ENCODE results near the gene TEX12. TPM values are rescaled to one million over a fixed set of nuclear protein-coding genes. Genes with fewer than 3 reads are reported as not detected.

Gene TEX12
- total RNA-seq, 3 donors from 2014 or later = 0.52 to 0.80 (median 0.60) TPM

DNA sequence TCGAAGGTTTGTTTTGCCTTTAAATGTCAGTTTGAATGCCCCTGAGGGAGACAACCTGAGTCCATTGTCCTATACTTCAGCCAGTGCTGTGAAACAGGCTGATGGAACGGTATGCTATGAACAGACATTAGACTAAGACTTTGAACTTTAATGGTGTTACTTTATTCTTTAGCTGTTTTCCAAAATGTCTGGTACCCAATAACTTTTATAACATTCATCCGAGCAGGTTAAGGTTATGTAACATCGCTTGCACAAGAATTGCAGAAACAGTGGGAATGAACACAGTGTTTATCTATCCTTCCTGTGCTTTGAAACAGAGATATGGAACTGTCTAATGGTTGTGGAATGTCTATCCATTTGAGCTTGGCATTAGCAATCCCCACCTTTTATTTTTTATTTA, 46.6 kb downstream of the TEX12 start:
- Histone ChIP-seq H3K4me1 (ENCODE audit: low read depth) (no peaks in the 10 kb centered on the region), H3K4me3 (no peak overlapping the region), H3K9me3 (no peaks in the 10 kb centered on the region), H3K36me3 (ENCODE audit: low read depth) (no peaks in the 10 kb centered on the region)
- no peak for DNase-seq
- intact Hi-C loops (cut with DNase I, micrococcal nuclease) = loop anchor here in 1 of 2 donors (10.0 kb wide), 1 partner anchor 1081 kb away; no protein-coding TSS in a partner anchor
- TF ChIP-seq, protein P1, sequence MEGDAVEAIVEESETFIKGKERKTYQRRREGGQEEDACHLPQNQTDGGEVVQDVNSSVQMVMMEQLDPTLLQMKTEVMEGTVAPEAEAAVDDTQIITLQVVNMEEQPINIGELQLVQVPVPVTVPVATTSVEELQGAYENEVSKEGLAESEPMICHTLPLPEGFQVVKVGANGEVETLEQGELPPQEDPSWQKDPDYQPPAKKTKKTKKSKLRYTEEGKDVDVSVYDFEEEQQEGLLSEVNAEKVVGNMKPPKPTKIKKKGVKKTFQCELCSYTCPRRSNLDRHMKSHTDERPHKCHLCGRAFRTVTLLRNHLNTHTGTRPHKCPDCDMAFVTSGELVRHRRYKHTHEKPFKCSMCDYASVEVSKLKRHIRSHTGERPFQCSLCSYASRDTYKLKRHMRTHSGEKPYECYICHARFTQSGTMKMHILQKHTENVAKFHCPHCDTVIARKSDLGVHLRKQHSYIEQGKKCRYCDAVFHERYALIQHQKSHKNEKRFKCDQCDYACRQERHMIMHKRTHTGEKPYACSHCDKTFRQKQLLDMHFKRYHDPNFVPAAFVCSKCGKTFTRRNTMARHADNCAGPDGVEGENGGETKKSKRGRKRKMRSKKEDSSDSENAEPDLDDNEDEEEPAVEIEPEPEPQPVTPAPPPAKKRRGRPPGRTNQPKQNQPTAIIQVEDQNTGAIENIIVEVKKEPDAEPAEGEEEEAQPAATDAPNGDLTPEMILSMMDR (IDR thresholded peaks at IDR 0.05) = no peak
- ATAC-seq = no peak

DNA sequence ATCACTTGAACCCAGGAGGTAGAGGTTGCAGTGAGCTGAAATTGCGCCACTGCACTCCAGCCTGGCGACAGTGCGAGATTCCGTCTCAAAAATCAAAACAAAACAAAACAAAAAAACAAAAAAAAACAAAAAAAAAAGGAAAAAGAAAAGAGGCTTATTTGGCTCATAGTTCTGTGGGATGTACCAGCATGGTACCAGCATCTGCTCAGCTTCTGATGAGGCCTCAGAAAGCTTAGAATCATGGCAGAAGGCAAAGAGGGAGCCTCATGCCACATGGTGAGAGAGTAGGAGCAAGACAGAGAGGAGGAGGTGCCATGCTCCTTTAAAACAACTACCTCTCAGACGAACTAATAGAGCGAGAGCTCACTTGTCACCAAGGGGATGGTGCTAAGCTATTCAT, 48.4 kb downstream of the TEX12 start:
- ATAC-seq (no peak), DNase-seq (no peak)
- TF ChIP-seq, protein P1 (IDR thresholded peaks at IDR 0.05) = no peak
- no peaks in the 10 kb centered on the region for H3K4me1 ChIP-seq (ENCODE audit: low read depth)
- intact Hi-C loops (cut with DNase I, micrococcal nuclease) = loop anchor here (5.0 to 10.0 kb wide), 2 partner anchors 67 to 1079 kb away; no protein-coding TSS in a partner anchor
- no peak overlapping the region for H3K4me3 ChIP-seq
- H3K36me3 ChIP-seq (ENCODE audit: low read depth) = no peaks in the 10 kb centered on the region
- no peaks in the 10 kb centered on the region for H3K9me3 ChIP-seq

DNA sequence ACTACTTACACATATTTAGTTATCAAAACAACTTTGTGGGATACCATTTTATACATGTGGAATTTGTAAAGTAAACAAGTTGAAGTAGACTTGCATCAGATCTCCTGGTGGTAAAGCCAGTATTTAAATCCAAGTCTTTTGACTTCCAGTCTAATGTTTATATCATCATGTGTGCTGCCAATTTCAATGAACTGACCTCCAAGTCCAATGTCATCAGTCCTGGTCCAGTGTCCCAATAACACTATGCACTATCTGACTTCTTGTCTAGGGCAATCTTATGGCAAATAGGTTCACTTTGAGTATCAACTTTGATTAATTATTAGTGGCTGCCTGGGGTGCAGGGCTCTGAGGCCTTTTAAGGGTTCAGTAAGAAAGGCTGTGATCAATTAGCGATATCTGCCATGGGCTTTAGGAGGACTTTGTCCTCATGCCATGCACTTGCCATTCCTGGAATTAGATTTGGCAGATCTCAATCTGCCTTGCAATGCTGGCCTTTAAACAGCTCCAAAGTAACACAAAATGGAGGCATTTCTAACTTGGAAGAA, 49.5 kb downstream of the TEX12 start:
- no peaks in the 10 kb centered on the region for H3K9me3 ChIP-seq
- TF ChIP-seq, protein P1 (IDR thresholded peaks at IDR 0.05) = no peak
- H3K4me1 ChIP-seq (ENCODE audit: low read depth) = no peaks in the 10 kb centered on the region
- ATAC-seq (no peak), DNase-seq (no peak)
- H3K36me3 ChIP-seq (ENCODE audit: low read depth) = no peaks in the 10 kb centered on the region
- intact Hi-C loops (cut with DNase I, micrococcal nuclease) = loop anchor here (5.0 to 10.0 kb wide), 2 partner anchors 66 to 1078 kb away; no protein-coding TSS in a partner anchor
- no peak overlapping the region for H3K4me3 ChIP-seq

DNA sequence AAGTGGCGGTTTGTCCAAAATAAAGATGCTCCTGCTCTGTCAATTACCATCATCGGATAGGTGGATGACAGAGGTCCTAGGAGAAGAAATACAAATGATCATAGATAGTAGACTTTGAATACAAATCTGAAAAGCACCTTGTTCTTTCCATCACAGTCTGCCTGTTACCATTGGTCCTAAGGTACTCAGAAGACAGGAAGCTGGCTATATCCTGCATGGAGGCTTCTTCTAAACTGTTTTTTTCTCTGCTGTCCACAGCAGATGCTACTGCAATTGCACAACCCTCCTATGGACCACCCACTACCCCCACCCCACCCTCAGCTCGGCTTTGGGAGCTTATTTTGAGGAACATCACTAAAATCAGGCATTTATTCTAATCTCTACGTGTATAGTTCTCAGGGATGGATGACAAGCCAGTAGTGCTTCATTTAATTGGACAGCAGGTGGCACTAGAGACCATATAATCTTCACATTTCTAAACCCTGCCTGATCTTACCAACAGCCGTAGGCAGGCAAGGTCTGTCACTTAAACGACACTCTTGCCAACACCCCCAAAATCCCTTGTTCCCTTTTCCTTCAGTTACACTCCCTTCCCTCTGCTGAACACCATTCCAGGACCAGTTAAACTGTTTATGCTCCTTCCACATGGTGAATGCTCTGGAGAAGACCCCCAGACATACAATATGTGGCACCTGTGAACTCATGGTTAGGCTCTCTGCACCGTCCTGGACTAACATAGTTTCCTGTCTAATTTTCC, 52.5 kb downstream of the TEX12 start:
- intact Hi-C loops (cut with DNase I, micrococcal nuclease) = loop anchor here (2.0 to 10.0 kb wide), 3 partner anchors 61 to 1075 kb away; no protein-coding TSS in a partner anchor
- Histone ChIP-seq H3K9me3 (no peaks in the 10 kb centered on the region), H3K4me1 (ENCODE audit: low read depth) (no peaks in the 10 kb centered on the region), H3K4me3 (no peak overlapping the region), H3K36me3 (ENCODE audit: low read depth) (no peaks in the 10 kb centered on the region)
- peak in 1 of 3 donors; percentile 65 for DNase-seq
- TF ChIP-seq, protein P1 (IDR thresholded peaks at IDR 0.05) = peak; percentile 38
- ATAC-seq = peak; percentile 97

DNA sequence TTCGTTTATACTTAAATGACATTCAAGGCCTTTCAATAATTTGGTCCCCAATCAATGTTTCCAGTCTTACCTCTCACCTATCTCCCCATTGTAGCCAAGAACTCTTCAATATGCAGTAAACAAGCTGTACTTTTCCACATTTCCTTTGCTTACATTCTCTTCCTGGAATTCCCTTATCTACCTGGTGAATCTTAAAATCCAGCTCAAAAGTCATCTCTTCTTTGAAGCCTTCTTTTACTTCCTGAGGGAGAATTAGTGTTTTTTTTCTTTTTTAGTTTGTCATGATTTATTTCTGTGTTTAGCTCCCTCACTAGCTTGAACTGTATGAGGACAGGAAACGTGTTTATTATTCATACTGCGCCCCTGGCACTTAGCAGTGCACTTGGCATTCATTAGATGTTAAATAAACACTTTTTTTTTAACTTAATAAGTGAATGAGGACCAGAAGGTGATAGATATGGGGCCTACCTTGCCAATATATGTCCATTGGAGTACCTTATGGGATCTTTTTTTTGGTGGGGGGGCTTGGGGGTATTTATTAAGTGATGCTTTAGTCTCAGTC, 54.2 kb downstream of the TEX12 start:
- H3K4me3 ChIP-seq = no peak overlapping the region
- ATAC-seq = no peak
- no peak for DNase-seq
- H3K9me3 ChIP-seq = no peaks in the 10 kb centered on the region
- intact Hi-C loops (cut with DNase I, micrococcal nuclease) = no loop called here
- no peaks in the 10 kb centered on the region for H3K4me1 ChIP-seq (ENCODE audit: low read depth)
- H3K36me3 ChIP-seq (ENCODE audit: low read depth) = no peaks in the 10 kb centered on the region
- TF ChIP-seq, protein P1 (IDR thresholded peaks at IDR 0.05) = no peak

Other genes starting within 250 kb of the TEX12 start
- 10 to 100 TPM in 1 of 3 donors, 1 to 10 TPM in 2; 3.2 to 12.8 (median 7.7) TPM for gene C11orf52, start 248.5 kb upstream of the TEX12 start, total RNA-seq
- 10 to 100 TPM; 11.1 to 61.8 (median 11.7) TPM for gene DIXDC1, start 230.0 kb upstream of the TEX12 start, total RNA-seq
- 10 to 100 TPM; 51.1 to 54.2 (median 51.4) TPM for gene DLAT, start 142.0 kb upstream of the TEX12 start, total RNA-seq
- gene PIH1D2, start 93.4 kb upstream of the TEX12 start, total RNA-seq = 1 to 10 TPM in 2 of 3 donors, under 1 TPM in 1; 0.65 to 2.4 (median 1.5) TPM
- gene NKAPD1, start 93.1 kb upstream of the TEX12 start, total RNA-seq = 10 to 100 TPM; 14.6 to 17.4 (median 16.2) TPM
- 10 to 100 TPM; 37.9 to 56.5 (median 42.7) TPM for gene TIMM8B, start 80.6 kb upstream of the TEX12 start, total RNA-seq
- gene SDHD, start 80.5 kb upstream of the TEX12 start, total RNA-seq = 100 to 1,000 TPM; 185 to 312 (median 202) TPM
- 100 to 1,000 TPM in 1 of 3 donors, 10 to 100 TPM in 2; 69.4 to 114 (median 85.0) TPM for gene IL18, start 3.3 kb upstream of the TEX12 start, total RNA-seq
- gene BCO2, start 8.1 kb downstream of the TEX12 start, total RNA-seq = 1 to 10 TPM; 3.7 to 9.8 (median 7.1) TPM
- 10 to 100 TPM; 27.4 to 29.5 (median 27.7) TPM for gene PTS, start 59.1 kb downstream of the TEX12 start, total RNA-seq
- not detected for gene PLET1, start 93.5 kb downstream of the TEX12 start, total RNA-seq

Measured in mucosa of descending colon (tissue), 3 donors.